22Rv1 (cell line): ENCODE measurements around the gene CACNG4.

Source experiments
- CTCF ChIP-seq: fragments of 450-650 bp; IDR thresholded peaks from 2 replicates; pipeline ENCODE4 v1.5.1; 2017; ENCODE audit warnings: mild to moderate bottlenecking
- ZFX ChIP-seq: fragments of 450-650 bp; IDR thresholded peaks from 2 replicates; pipeline ENCODE4 v1.6.1; 2017; ENCODE audit warnings: antibody characterized with exemption, borderline replicate concordance

- TF ChIP-seq CTCF (no peak), ZFX (no peak)
These were observed 60.2 kb downstream of the CACNG4 start for GRCh38 chr17:67024736-67025135.
